Astrocyte of the hippocampus (primary cell): ENCODE data around the gene POLA1.
"Not testable (repeated sequence)": the region's sequence is repeated elsewhere in the genome, so short reads cannot be mapped to it uniquely, and the experiment has no call there.

Experiments
- DNase-seq: peaks from one replicate; pipeline ENCODE4 v3.0.0; 2011; ENCODE audit warnings: low read depth, low spot score

The POLA1 gene

GRCh38 chrX:24693453-24694202 lies at the start of gene POLA1:
POLA1 (plus strand) TSS chrX:24693918; CDS start chrX:24693962, 44 bp downstream.
- peak; percentile 97 for DNase-seq

- no peak for DNase-seq
Observed at GRCh38 chrX:24646006-24646405, 47.7 kb upstream of the POLA1 start.

GRCh38 chrX:24646745-24647182 lies 47.0 kb upstream of the POLA1 start:
- DNase-seq: peak; percentile 32

- DNase-seq: peak; percentile 74
Observed at GRCh38 chrX:24647257-24648058, 46.3 kb upstream of the POLA1 start, which contains the start of gene PCYT1B. PCYT1B (minus strand) TSS chrX:24647347; CDS start chrX:24647105, 242 bp downstream.

GRCh38 chrX:24648495-24648894 lies 45.2 kb upstream of the POLA1 start:
- no peak for DNase-seq

- DNase-seq: no peak
Observed at GRCh38 chrX:24651783-24652182, 41.9 kb upstream of the POLA1 start.

- not testable (repeated sequence) for DNase-seq
Observed at GRCh38 chrX:24655679-24656078, 38.0 kb upstream of the POLA1 start.

GRCh38 chrX:24657671-24658386 lies 35.9 kb upstream of the POLA1 start:
- DNase-seq: no peak

- DNase-seq: no peak
Observed at GRCh38 chrX:24658421-24658820, 35.3 kb upstream of the POLA1 start.

GRCh38 chrX:24659106-24659505 lies 34.6 kb upstream of the POLA1 start:
- DNase-seq: no peak

- no peak for DNase-seq
Observed at GRCh38 chrX:24659646-24660045, 34.1 kb upstream of the POLA1 start.

GRCh38 chrX:24661292-24661691 lies 32.4 kb upstream of the POLA1 start:
- DNase-seq: no peak

- DNase-seq: no peak
Observed at GRCh38 chrX:24662352-24662751, 31.4 kb upstream of the POLA1 start.

- peak; percentile 18 for DNase-seq
Observed at GRCh38 chrX:24668111-24668510, 25.6 kb upstream of the POLA1 start.

GRCh38 chrX:24672701-24673190 lies 21.0 kb upstream of the POLA1 start:
- peak; percentile 35 for DNase-seq

GRCh38 chrX:24673424-24673823 lies 20.3 kb upstream of the POLA1 start:
- DNase-seq: no peak

- peak; percentile 13 for DNase-seq
Observed at GRCh38 chrX:24676403-24677024, 17.2 kb upstream of the POLA1 start.

- DNase-seq: no peak
Observed at GRCh38 chrX:24682739-24683432, 10.8 kb upstream of the POLA1 start.

GRCh38 chrX:24684048-24684447 lies 9.7 kb upstream of the POLA1 start:
- no peak for DNase-seq

- no peak for DNase-seq
Observed at GRCh38 chrX:24692305-24692704, 1.4 kb upstream of the POLA1 start.

- DNase-seq: no peak
Observed at GRCh38 chrX:24694825-24695224, 1.1 kb downstream of the POLA1 start.
